A172 (cell line): ENCODE data around the gene TTC29. TPM values are rescaled to one million over a fixed set of nuclear protein-coding genes. Genes with fewer than 3 reads are reported as not detected.

Source experiments
- DNase-seq: peaks from one replicate; pipeline ENCODE4 v3.0.0-alpha.2; 2015; ENCODE audit warnings: low spot score
- total RNA-seq: library from RNA; depleted of rRNA; stranded (reverse); fragments of >200 nt; shearing (Covaris generic); gene quantifications from 2 replicates; pipeline ENCODE4 v1.2.3, GENCODE V29; 2014; rRNA removed

Gene TTC29
- not detected in 2 replicates for total RNA-seq

DNA sequence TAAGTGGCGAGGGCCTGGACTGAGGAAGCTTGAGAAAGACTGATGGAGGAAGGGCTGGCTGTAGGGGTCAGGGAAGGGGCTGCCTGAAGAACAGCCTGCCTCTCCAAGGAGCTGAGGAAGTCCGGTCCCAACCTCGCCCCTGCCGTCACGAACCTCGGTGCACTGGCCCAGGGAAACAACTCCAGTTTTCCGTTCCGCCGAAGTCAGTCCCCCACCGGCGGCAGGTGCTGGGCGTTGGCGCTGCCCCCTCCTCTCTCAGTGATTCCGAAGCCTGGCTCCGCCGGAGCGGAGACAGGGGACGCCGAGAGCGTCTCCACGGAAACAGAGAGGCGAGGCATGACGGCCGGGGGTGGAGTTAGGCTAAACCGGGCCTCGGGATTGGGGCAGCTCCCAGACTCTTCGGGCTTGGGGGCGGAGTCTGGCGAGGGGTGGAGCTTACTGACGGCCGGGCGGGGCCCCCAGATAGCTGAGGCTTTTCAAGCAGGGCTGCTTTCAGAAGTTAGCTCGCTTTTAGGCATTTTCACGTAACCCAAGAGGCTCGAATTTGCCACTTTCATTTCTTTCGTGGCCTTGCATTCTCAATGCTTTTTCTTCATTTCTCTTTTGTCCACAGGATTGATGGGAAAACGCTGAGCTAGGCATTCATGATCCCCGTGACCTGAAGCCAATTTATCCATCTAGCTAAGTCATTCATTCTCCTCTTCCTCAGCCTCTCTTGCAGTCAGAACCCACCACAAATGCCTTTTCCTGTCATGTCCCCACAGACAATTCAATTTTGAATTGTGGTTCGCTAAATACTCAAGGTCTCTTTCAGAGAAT, at the start of gene TTC29:
Gene TTC29 (minus strand): TSS at position 309 of the 819 bp plus-strand sequence. CDS start 5,969 bp downstream, outside the sequence.
- DNase-seq = peak; percentile 77

DNA sequence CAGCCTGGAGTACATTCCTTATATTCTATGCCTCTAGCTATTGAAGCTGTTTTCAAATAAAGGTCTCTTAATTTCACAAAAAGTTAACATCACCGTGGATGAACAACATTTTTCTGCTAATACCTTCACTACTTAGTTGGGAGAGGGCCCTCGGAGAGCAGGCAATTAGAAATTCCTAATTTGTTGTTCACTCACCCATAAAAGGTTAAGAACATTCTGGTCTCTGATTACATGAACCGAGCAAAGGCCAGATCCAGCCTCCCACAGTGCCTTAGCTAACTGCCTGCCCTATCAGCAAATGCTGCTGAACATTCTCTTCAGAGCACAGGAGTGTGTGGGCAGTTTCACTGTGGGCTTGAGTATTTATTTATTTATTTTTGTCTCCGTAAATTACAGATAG, 36.0 kb upstream of the TTC29 start:
- no peak for DNase-seq

- no peak for DNase-seq
Measured at GRCh38 chr4:146978641-146979040, 33.0 kb upstream of the TTC29 start.

GRCh38 chr4:146976145-146976544, 30.5 kb upstream of the TTC29 start:
- DNase-seq = no peak

GRCh38 chr4:146975527-146975926, 29.9 kb upstream of the TTC29 start:
- DNase-seq = no peak

DNA sequence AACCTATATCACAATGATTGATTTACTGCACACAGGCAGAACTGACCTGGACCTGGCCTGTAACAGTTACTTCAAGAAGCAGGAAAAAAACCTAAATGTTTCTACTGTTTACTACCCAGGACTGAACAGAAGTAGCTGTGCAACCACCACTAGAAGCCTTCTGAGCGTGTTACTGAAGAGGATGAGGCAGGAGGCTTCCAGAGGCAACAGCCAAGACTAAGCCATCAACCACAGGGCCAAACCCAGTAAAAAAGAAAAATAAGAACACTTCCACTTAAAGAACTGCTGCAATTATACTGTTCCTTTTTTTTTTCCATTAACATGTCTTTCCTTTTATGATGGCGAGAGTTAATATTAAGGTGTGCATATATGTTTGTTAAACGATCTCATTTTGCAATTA, 29.4 kb upstream of the TTC29 start:
- no peak for DNase-seq

DNA sequence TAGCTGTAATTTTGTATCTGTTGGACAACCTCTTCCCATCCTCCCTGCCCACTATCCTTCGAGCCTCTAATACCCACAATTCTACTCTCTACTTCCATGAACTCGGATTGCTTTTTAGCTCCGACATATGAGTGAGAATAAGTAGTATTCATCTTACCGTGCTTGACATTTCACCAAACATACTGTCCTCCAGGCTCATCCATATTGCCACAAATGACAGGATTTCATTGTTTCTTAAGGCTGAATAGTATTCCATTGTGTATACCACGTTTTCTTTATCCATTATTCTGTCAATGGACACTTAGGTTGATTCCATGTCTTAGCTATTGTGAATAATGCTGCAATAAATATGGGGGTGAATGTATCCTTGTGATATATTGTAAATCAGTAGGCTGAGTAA, 26.4 kb upstream of the TTC29 start:
- DNase-seq = no peak

- no peak for DNase-seq
Measured at GRCh38 chr4:146969126-146969525, 23.5 kb upstream of the TTC29 start.

DNA sequence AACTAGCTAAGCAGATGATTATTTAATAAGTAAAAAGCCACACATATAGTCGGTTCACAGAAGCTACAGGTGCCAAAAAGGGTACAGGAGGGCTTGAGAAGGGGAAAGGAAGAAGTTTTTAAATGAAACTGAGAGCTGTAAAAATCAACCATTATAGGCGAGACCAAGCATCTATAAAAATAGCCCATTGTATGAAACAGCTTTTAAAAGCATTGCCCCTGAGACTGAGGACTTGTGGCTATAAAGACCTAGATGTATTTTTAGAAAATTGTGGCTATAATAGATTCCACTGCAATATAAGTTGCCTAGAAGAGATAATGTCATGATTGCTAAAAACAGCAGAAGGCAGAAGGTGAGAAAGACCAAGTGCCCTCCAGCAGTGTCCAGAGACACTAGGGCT, 15.0 kb upstream of the TTC29 start:
- no peak for DNase-seq

- DNase-seq = no peak
Measured at GRCh38 chr4:146959692-146960091, 14.0 kb upstream of the TTC29 start.

- DNase-seq = peak; percentile 66
Measured at GRCh38 chr4:146957237-146957636, 11.6 kb upstream of the TTC29 start.

- DNase-seq = no peak
Measured at GRCh38 chr4:146952896-146953295, 7.2 kb upstream of the TTC29 start.

DNA sequence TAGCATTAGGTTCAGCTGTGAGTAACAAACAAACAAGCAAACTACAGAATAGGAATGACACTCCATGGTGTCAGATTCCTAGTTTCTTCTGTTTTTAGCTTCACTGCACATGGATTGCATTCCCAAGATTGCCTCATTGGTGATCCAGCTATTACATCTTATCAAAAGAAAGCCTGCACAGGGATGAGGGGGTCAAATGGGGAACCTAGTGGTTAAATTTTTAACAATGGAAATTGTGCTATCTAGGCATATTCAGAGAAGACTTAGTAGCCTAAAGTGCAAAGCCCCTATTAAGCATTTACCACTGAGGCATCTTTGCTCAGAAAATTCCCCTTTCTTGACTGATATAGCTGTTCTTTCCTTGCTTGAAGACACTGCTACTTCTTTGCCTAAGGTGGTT, 3.9 kb upstream of the TTC29 start:
- DNase-seq = no peak

- DNase-seq = no peak
Measured at GRCh38 chr4:146943691-146944375, 1.8 kb downstream of the TTC29 start.

DNA sequence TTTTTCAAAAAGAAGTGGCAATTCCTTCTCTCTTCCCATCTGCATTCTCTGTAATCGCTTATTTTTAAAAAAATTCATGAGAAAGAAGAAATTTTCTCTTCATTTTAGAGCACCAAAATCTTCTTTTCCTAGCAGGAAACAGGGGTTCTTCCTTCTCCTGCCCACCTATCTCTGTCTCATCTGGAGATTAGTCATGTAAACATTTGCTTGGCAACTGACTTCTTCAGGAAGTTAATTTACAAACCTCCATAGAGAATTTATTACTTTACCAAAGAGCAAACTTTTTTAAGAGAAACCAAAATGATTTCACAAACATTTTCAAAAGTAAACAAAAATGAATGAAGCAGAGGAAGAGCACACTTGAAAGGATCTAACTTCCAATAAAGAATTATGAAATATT, 13.5 kb downstream of the TTC29 start:
- no peak for DNase-seq

DNA sequence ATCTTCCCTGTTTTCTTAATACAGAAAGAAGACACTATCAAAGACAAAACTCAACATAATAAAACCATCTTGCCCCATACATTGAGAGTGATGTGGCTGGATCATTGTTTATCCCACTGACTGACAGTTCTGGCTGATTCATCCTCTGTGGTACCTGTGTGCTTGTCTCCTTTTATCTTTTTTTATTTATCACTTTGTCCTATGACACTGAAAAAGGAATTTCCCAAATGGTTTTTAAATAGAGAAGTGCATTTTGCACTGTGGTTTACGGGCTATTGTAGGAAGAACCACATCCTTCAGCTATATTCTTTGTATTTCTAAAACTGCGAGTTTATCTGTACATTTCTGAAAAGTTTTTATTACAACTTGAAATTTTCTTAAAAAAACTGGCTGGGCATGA, 15.0 kb downstream of the TTC29 start:
- no peak for DNase-seq

DNA sequence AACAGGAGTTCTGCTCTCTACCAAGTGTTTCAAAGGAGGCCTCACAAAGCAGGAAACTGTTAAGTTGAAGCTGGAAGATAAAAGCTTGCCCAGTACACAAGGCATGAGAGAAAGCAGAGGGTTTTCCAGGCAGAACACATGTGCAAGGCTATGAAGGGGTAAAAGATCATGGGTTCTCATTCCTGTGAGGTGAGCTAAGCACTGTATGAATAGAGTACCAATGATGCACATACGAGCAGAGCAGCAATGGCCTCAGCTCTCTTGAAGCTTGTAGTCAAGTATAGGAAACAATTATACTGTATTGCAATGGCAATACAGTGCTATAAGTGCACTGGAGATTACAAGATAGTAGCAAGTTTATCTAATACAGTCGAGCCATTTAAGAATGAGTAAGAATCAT, 18.0 kb downstream of the TTC29 start:
- no peak for DNase-seq

GRCh38 chr4:146916479-146917076, 29.1 kb downstream of the TTC29 start:
- DNase-seq = peak; percentile 14

- DNase-seq = no peak
Measured at GRCh38 chr4:146915132-146915531, 30.5 kb downstream of the TTC29 start.

DNA sequence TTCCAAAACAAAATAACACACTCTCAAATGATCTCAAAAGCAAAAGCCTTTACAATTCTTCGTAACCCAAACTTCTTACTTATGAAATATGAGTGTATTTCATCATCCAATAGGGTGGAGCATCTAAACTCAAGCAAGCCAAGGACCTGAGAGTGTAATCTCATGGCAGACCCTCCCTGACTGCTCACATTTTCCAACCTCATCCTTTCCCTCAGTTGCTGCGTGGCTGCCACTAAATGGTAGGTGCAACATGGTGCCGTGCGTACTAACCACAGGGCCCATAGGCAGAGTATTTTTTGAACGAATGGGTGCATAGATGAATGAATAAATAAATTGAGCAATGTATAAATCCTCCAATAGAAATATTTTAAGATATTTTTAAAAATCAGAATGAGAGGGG, 45.4 kb downstream of the TTC29 start:
- DNase-seq = no peak

GRCh38 chr4:146890301-146890700, 55.4 kb downstream of the TTC29 start:
- DNase-seq = no peak

DNA sequence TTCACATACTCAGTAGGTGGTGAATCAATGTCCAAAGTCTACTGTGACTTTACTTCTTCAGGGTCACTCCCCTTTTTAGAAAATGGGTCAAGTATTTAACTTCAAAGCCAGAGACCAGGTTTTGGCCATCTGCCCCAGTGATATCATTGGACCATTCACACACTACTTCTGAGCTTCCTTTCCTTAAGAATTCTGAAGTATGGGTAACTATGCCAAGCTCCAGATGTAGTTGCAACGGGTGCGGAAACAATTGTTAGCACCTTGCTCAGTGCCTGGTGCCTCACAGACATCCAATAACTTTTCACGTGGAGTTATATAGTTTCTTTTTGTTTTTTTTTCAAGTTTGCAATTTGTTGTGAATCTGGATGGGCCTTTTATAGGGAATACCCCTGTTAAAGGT, 62.6 kb downstream of the TTC29 start:
- DNase-seq = no peak

DNA sequence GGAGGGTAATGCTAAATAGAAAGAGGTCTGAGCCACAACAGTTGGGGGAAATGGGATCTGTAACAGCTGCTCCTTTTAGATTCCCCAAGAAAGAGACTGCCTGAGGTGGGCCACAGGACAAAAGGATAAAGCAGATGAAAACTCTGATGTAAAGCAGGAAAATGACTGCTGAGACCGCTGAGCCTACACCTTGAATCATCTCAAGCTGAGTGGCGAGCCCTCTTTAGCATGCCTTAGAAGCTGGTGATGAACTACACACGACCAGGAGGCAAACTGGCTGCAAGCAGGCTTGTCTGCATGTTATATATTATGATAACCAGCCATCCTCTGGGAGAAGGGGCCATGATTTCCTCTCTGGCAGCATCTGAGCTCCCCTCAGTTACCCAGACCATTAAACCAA, 88.4 kb downstream of the TTC29 start:
- DNase-seq = no peak
